Ascending aorta (tissue), 2 donors: ENCODE data around the gene KLF7. TPM values are rescaled to one million over a fixed set of nuclear protein-coding genes. Genes with fewer than 3 reads are reported as not detected.

ENCODE experiments used
- DNase-seq, 2 donors: peaks; one replicate each; pipeline ENCODE4 v3.0.0-alpha.2; 2019; ENCODE audit warnings: low spot score in 2 of 2
- H3K27ac ChIP-seq, 2 donors: fragments of 200-600 bp; sonication (generic); one replicate each; pipeline ENCODE4 v1.5.1; 2016 to 2017; ENCODE audit warnings: mild to moderate bottlenecking in 1 of 2
- H3K27me3 ChIP-seq: fragments of 200-600 bp; sonication (generic); one replicate; pipeline ENCODE4 v1.5.1; 2017
- H3K36me3 ChIP-seq, 2 donors: fragments of 200-600 bp; sonication (generic); one replicate each; pipeline ENCODE4 v1.5.1; 2016
- H3K4me1 ChIP-seq, 2 donors: fragments of 200-600 bp; sonication (generic); one replicate each; pipeline ENCODE4 v1.5.1; 2016 to 2017; ENCODE audit warnings: mild to moderate bottlenecking in 1 of 2
- H3K4me3 ChIP-seq, 2 donors: fragments of 200-600 bp; sonication (generic); one replicate each; pipeline ENCODE4 v1.5.1; 2016 to 2017; ENCODE audit warnings: mild to moderate bottlenecking in 1 of 2
- H3K9me3 ChIP-seq, 2 donors: fragments of 200-600 bp; sonication (generic); one replicate each; pipeline ENCODE4 v1.5.1; 2016
- CTCF ChIP-seq, 3 experiments: fragments of 200-600 bp in 2 of 3; fragments of 450-650 bp in 1 of 3; sonication (generic) in 2 of 3; IDR thresholded peaks; one replicate each; pipeline ENCODE4 v1.5.1; 2016 to 2019; ENCODE audit warnings: antibody characterized with exemption in 3 of 3, mild to moderate bottlenecking in 1 of 3, moderate library complexity in 1 of 3
- intact Hi-C: fragments of 100-400 bp; cut with DNase I; formaldehyde crosslinking; loops from one replicate; pipeline ENCODE4 v1.15.1; 2023
- total RNA-seq: library from RNA; depleted of rRNA; stranded (reverse); fragments of >200 nt; gene quantifications from one replicate; pipeline ENCODE4 v1.1.0, GENCODE V29; 2016

The KLF7 gene
- total RNA-seq, 1 donor from 2014 or later, result 17.0 TPM

- TF ChIP-seq CTCF (IDR thresholded peaks at IDR 0.05), result no peak
- intact Hi-C loops, result no loop called here
- peaks cover 26 to 82% of the 10 kb centered on the region in 2 donors for H3K4me1 ChIP-seq
- DNase-seq, result no peak
- H3K36me3 ChIP-seq, result no peaks in the 10 kb centered on the region
- H3K4me3 ChIP-seq, result no peak overlapping the region
- H3K27ac ChIP-seq, result peak overlapping the region; percentile 27 to 47
- H3K9me3 ChIP-seq, result no peaks in the 10 kb centered on the region
- no peaks in the 10 kb centered on the region for H3K27me3 ChIP-seq
These were observed 8.0 kb downstream of the KLF7 start for GRCh38 chr2:207157731-207158130.

- no peak for TF ChIP-seq CTCF (IDR thresholded peaks at IDR 0.05)
- Histone ChIP-seq H3K4me1 (peaks cover 32 to 87% of the 10 kb centered on the region in 2 donors), H3K36me3 (no peaks in the 10 kb centered on the region), H3K27me3 (no peaks in the 10 kb centered on the region), H3K9me3 (no peaks in the 10 kb centered on the region), H3K4me3 (no peak overlapping the region), H3K27ac (peak overlapping the region; percentile 27 to 96)
- intact Hi-C loops, result no loop called here
- no peak for DNase-seq
These were observed 8.6 kb downstream of the KLF7 start for GRCh38 chr2:207157162-207157481.

GRCh38 chr2:207156451-207157161, 9.1 kb downstream of the KLF7 start:
- TF ChIP-seq CTCF (IDR thresholded peaks at IDR 0.05), result no peak
- Histone ChIP-seq H3K36me3 (no peaks in the 10 kb centered on the region), H3K27ac (peak overlapping the region; percentile 55 to 96), H3K9me3 (no peaks in the 10 kb centered on the region), H3K4me1 (peaks cover 36 to 90% of the 10 kb centered on the region in 2 donors), H3K27me3 (no peaks in the 10 kb centered on the region), H3K4me3 (peak overlapping the region in 1 of 2 donors; percentile 15)
- intact Hi-C loops, result no loop called here
- no peak for DNase-seq

- Histone ChIP-seq H3K4me1 (peaks cover 31 to 92% of the 10 kb centered on the region in 2 donors), H3K4me3 (no peak overlapping the region), H3K27ac (peak overlapping the region; percentile 55 to 96), H3K27me3 (no peaks in the 10 kb centered on the region), H3K9me3 (no peaks in the 10 kb centered on the region), H3K36me3 (no peaks in the 10 kb centered on the region)
- DNase-seq, result no peak
- no peak for TF ChIP-seq CTCF (IDR thresholded peaks at IDR 0.05)
- intact Hi-C loops, result no loop called here
These were observed 10.0 kb downstream of the KLF7 start for GRCh38 chr2:207155516-207156444.

GRCh38 chr2:207154556-207155510, 10.9 kb downstream of the KLF7 start:
- H3K9me3 ChIP-seq, result no peaks in the 10 kb centered on the region
- no peaks in the 10 kb centered on the region for H3K27me3 ChIP-seq
- peak overlapping the region in 1 of 2 donors; percentile 6 for H3K4me3 ChIP-seq
- H3K4me1 ChIP-seq, result peaks cover 29 to 84% of the 10 kb centered on the region in 2 donors
- TF ChIP-seq CTCF (IDR thresholded peaks at IDR 0.05), result no peak
- DNase-seq, result no peak
- intact Hi-C loops, result no loop called here
- H3K27ac ChIP-seq, result peak overlapping the region; percentile 55 to 96
- no peaks in the 10 kb centered on the region for H3K36me3 ChIP-seq
